IPS-11a (cell line): ENCODE data around the gene SYTL5.

ENCODE experiments used
- H3K4me3 ChIP-seq: one replicate; pipeline ENCODE4 v1.5.1; 2013; ENCODE audit warnings: low read depth, low read length, control low read depth

Gene SYTL5

DNA sequence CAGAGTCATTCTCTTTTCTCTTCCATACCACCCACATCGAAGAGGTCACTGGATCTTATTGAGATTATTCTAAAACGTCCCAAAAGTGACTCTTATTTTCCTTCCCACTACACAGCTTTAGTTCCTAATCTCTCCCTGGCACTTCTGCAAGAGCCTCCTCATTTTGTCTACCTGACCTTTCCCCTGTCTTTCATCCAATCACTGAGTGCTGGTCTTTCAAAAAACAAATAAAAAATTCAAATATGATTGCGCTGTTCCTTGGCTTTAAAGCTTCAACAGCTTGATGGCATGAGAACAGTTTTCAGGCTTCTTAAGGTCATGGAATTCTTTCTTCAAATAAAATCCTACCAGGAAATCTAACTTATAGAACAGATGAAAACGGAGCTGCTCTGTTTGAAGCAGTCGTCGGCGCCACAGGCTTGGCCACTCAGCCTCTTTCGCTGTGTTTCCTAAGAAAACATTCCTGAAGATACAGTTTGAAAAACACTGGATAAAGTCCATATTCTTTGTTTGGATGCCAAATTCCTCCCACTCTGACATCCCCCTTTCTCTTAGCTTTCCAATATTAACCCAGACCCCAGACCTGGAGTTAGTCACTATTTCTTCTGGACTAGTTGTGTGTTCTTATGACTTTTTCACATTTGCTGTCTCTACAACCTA, 12.5 kb downstream of the SYTL5 start:
- H3K4me3 ChIP-seq: no peak overlapping the region

DNA sequence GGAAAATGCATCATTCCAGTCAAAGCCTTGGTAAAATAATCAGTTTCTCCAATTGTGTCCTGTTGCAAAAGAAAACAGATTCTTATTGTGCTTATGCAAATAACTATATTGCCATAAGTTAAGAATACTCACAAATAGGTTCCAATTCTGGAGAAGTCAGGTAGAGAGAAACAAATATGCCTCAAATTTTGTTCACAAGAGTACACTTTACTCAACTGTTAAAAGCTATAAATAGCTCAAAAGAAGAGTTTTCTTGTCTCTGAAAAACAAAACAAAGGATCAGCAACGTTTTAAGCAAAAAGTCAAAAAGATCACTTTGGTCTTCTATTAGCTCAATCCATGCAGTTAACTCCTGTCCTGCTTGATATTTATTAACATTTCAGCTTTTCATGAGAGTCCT, 21.9 kb downstream of the SYTL5 start:
- no peak overlapping the region for H3K4me3 ChIP-seq

DNA sequence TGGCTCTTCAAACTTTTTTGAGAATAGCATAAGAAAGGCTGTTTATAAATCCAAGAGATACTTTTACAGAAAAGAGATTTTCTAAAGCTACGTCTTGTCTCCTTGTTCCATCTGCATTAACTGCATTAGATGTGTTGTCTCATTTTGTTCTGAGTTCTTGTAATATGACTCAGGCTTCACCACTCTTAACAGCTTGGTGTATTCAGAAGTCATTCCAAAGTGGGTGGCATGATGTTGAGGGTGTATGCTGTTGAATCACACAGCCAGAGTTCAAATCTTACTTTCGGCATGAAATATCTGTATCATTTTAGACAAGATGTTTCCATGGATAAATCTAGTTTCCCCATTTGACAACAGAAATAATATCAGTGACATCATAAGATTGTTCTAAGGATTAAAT, 30.1 kb downstream of the SYTL5 start:
- no peak overlapping the region for H3K4me3 ChIP-seq

DNA sequence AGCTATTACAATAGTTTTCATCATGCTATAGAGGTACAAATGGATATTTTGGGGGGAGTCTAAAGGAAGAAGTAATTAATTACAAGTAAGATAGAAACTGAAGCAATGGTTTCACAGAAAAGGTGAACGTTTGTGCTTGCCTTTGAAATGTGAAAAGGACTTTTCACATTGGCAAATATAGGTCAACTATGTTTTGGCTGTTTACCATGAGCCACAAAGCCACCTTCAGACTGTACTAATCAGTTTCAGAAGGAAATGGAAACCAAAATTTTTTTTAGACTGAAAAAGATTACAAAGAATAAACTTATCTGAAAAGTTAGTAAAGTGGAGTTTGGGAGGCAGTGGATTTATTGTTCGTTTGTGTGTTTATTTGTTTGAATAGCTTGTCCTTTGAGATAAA, 32.1 kb downstream of the SYTL5 start:
- no peak overlapping the region for H3K4me3 ChIP-seq

DNA sequence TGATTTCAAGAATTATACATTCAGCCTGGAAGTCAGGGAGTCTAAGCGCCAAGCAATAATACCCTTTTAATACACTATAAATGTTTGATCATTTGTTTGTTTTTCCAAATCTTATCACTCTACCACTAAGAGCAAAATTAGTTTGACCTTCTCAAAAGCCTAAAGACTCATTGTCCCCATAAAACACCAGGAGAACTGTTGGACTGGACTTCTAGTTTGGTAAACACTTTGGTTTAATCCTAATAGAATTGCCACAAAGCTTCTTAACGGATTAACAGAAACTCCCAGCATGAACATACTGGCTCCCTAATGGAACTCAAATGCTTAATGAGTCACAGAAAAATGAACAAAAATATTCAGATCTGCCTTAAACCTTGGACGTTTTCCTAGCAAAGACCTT, 34.9 kb downstream of the SYTL5 start:
- no peak overlapping the region for H3K4me3 ChIP-seq

DNA sequence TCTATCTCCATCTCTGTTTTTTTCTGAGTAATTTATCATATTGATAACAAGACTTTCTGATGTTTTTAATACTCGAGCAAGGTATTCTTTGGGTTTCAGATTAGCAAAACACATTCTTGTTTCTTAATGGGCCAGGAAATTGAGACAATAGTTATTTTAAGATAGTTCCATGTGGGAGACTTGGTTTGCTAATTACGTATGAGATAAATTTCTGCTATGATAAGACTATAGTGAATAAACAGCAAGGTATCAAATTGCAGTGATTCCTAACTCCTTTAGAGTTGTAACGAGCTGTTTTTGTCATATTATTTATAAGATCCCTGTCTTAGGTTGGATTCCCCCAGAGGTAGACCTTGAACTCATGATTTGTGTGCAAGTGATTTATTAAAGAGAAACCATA, 38.3 kb downstream of the SYTL5 start:
- H3K4me3 ChIP-seq: no peak overlapping the region

DNA sequence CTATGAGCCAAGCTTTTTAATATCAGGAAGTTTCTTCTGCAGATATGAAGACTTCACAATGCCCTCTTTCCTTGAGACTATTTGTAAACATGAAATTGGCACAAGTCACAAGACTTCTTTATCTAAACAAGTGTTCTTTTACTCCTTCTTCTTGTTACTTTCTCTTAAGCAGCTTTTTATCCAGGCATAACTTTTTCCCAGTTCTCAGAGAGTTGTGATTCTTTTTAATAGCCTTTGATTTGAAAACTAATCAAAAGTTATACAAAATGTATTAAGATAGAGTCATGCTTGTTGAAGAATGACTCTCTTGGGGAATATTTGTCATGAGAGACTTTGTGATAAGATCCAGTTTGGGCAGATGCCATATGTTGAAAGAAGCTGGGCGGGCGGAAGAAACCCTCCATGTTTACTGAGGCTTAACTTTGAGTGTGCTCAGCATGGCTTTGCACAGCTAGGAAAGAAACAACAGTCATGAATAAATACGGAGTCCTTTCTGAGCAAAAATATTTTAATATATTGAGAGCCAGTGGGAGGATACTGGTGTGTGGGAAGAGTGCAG, 39.3 kb downstream of the SYTL5 start:
- H3K4me3 ChIP-seq: no peak overlapping the region

DNA sequence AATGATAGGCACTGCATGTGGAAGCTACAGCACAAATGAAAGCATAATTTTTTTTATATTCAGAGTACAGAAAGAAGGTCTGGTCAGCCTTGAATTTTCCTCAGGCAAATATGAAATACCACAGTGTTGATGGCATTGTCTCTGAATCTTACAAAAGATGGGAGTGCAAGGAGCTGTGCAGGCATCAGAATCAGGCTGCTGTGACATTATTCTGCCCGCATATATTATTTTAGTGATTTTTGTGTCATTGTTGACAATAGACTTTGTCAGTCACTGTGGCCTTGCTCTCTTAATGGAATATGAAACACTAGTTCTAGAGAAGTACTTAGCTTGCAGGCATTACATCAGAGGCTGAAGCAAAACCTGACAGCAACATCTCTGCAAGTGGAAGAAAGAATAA, 42.5 kb downstream of the SYTL5 start:
- H3K4me3 ChIP-seq: no peak overlapping the region

DNA sequence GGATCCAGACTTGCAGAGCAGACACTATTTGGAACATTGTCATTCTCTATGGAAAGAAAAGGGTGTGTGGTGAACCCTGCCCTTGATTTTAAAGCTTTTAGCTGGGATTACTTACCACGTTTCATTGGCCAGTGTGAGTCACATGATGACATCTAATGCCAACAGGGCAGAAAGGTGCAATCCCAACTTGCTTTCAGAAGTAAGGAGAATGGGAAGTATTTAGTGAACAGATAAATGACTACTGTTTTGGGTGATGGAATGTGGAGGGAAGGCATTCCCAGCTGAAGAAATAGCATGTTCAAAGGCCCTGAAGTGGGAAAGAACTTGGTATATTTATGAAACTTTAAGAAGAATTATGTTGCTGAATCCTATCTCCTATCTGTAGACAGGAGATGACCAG, 44.5 kb downstream of the SYTL5 start:
- no peak overlapping the region for H3K4me3 ChIP-seq

DNA sequence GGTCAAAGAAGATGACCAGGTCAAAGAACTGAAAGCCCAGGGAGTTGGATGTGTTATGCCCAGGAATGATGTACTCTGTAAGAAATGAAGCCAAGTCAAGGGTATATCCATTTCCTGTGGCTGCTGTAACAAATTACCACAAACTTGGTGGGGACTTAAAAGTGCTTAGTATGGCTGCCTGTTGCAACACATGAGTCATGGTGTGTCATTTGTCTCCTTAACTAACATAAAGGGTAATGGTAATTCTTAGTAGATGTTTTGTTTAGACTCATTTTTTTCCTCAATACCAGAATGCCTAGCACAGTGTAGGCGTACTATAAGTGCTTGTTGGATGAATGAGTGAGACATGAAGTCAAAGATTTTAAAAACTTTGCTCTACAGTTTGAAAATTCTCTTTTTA, 45.7 kb downstream of the SYTL5 start:
- H3K4me3 ChIP-seq: no peak overlapping the region

DNA sequence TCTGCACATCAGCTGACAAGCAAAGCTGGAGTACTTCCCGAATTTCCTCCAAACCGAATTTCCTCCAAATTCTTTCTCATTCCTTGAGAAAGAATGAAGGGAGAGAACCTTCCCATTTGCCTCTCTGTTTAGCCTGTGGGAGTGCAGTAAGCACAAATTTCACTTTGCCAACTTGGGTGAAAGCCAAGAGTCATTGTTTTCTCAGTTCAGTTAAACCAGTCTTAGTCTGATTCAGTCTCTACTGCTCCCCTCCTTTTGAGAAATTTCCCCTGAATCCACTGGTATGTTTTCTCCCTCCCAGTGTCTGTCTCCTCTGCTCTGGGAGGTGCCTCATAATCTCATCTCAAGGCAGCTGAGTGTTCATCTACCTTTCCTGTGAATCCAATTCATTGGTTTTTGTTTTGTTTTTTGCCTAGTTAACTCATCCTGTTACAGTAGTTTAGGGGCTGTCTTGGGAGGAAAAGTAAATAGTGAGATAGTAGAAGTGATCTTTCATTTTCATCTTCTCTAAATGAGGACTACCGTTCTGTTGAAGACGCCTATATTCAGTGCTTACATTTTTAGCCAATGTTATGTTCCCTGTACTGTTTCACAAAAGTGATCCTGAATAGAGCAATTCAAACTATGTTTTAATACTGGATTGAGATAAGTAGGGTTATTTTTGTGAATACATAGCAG, 49.0 kb downstream of the SYTL5 start:
- no peak overlapping the region for H3K4me3 ChIP-seq

DNA sequence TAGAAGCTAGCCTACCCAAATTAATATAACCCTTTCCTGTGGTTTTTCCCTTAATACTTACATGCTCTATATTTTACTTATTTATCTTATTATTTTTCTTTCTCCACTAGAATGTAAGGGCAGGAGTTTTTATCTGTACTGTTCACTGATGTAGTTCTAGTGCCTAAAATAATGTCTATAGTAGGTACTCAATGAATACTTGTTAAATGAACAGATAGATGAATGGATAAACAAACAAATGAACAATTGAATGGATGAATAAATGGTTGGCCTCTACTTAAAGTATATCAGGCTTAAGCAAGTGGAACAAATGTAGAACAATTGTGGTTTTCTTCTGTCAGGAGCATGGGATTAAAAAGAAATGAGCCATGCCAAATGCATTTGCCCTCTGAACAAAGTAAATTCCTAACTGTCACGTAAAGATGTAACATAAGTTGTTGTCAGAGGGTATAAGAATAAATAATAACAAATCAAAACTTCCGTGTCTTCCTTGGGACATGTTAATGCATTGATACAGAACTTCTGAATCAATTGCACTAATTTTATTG, 54.1 kb downstream of the SYTL5 start:
- no peak overlapping the region for H3K4me3 ChIP-seq

DNA sequence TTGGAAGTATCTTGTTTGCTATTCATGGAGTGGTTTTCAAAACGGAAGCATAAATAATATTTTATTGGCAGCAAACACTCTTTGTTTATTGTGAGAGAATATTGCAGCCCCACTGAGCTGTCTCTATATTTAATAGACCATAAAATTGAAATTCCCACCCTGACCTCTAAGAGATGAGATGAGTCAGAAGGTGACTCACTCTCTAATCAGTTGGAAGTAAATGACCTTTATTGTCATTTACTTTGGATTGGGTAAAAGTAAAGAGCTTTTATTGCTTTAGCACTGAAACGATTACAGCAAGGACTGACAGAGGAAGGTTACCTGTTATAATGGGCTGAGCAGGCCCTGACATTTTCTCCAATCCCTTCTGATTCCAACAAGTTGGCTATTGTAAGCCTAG, 55.0 kb downstream of the SYTL5 start:
- H3K4me3 ChIP-seq: no peak overlapping the region

DNA sequence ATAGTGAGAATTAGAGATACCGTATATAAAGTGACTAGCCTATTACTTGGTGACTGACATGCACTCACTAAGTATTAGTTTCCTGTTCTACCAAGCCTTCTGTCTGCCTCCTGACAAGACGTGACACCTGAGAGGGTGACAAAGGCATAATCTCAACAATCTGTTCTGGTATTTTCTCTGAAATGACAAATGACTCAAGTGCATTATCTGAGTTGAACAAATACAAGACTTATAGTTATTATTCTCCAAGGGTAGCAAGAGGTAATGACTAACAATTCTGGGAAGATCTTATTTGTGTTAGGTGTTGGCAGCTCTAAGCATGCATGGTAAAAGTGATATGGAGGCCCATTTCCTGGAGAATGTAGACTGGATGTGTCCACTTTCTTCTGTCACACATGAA, 60.6 kb downstream of the SYTL5 start:
- no peak overlapping the region for H3K4me3 ChIP-seq

DNA sequence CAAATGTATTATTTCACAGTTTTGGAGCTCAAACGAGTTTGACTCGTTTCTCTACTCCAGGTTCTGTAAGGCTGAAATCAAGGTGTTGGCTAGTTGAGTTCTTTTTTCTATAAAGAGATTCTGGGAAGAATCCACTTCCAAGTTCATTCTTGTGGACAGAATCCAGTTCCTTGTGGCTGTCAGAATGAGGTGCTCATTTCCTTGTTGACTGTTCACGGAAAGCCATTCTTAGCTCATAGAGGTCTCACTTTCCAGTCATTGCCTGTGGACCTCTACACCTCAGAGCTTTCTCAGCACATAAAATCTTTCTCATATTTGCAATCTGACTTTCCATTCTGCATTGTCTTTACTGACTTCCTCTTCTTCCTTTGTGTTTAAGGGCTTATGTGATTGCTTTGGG, 62.9 kb downstream of the SYTL5 start:
- no peak overlapping the region for H3K4me3 ChIP-seq

DNA sequence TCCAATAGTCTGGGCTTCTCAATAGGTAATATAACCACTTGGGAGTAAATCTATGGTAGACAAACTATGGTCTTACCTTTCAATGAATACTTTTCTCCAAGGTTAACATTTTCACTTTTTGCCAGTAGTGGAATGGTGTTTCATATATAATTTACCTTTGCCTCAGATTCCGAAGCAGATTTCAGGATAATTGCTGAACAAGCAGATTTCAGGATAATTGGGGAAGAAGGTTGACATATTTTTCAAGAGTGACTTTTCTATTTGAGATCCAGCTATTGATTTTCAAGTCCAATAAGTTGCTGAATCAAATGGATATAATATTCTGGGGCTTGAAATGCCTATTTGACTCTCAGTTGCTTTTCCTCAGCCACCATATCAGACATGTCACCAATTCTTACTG, 63.6 kb downstream of the SYTL5 start:
- no peak overlapping the region for H3K4me3 ChIP-seq

DNA sequence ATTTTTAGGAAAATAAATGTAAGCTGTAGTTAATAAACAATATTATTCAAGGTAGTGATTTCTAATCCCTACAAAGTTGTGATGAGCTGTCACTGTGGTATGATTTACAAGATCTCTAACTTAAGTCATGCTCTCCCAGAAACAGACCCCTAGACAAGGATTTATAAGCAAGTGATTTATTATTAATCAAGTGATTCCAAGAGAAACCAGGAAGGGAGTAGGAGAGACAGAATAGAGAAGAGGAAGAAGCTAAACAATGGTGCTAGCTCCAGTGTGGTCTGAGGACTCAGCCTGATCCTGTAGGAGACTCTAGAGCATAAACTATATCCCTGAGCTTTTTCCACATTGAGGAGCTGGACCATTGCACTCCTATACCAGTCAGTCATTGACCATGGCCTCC, 73.1 kb downstream of the SYTL5 start:
- no peak overlapping the region for H3K4me3 ChIP-seq

DNA sequence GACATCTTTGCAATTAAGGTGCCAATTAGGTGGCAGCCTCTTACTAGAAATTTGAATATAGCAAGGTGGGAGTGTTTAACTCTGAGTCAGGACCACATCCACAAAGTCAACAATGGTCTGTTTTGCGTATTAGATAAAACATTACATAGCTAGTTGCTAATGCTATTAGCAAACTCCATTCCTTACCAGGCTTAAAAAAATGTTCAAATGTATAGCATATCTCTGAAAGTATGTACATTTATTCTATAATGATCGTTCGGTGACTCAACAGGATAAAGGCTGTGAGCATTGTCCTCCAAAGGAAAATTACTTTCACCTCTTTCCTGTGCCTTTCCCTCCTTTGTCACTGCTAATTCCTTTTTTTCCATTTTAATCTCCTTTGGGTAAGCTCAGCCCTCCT, 74.5 kb downstream of the SYTL5 start:
- no peak overlapping the region for H3K4me3 ChIP-seq

DNA sequence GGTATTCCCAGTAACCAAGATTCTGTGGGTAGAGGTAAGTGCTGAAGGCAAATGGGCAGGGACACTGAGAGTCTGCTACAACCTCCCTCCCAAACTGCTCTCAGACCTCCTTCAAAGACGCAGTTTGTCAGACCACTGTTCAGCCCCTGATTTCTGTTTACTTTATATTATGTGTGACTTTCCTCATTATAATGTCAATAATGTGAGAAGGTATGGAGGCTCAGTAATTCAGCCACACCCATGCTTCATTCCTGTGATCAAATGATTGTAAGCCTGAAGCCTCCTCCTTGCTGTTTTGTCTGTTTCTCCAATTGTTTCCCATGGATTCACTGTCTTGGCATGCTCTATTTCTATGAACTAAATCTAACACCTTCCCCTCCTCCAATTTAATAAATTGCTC, 75.6 kb downstream of the SYTL5 start:
- H3K4me3 ChIP-seq: no peak overlapping the region

DNA sequence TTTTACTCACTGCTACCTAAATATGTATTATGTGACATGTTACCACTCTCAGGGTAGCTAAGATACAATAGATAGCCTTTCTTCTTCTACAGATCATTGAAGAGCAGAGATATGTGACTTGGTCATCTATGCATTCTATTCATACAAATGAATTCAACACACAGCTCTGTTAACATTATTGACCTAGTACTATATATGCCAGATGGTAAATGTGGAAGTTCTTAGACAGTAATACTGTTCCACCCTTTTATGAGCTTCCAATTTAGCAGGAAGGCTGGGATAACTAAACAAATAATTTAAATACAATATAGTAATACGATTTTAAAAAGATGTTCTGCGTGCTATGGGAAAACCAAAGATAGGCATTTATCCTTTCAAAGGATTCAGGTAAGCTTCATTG, 76.0 kb downstream of the SYTL5 start:
- no peak overlapping the region for H3K4me3 ChIP-seq

DNA sequence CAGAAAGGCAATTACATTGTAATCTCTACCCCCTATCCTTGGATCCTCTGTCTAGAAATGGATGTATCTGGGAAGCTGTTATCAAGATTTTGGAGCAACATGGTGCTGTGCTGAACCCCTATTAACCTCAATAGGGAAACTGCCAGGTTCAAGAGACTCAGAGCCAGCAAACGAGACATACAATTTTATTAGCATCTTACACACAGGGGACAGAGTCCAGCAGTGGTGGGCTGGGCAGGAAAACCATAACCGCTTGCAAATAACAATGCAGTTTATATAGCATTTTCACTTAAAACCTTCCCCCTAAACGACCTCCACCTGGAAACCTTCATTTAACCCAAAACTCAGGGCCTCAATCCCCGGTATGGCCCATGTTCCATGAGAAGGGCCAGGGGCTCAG, 79.5 kb downstream of the SYTL5 start:
- no peak overlapping the region for H3K4me3 ChIP-seq

DNA sequence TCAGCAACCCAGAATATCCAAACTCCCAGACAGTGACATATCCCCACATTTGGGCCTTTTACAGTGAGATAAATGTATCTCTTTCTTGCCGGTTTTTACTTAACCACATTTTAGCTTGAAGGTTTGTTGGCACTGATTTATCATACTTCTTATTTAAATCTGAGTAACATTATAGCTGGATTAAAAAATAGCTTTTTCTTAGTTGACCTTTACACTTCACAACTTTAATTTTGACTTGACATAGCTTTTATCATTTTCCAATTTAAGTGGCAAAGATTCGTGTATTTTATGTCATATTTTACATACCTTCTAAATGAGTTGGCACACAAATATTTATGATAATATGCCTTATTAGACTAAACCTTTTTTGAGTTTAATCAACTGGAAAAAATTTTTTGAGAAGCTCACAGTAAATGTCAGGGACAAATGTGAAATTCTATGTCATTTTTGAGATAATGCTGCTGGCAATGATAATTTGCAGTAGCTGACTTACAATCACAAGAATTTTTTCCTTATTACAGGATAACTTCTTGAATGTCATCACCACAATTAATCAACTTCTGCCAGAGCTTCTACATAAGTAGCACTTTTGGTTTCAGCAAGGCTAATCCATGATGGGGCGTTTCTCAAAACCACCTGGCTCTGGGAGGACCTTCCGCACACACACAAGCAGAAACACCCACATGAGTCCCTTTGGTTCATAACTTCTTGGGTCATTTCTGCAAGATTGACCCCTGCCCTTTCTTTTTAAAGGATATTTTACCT, 80.3 kb downstream of the SYTL5 start:
- H3K4me3 ChIP-seq: no peak overlapping the region
